Right lobe of liver (tissue), 4 donors: ENCODE data around the gene PPP1R3F.

Source experiments
- CTCF ChIP-seq, 4 donors: fragments of 200-600 bp in 3 of 4; fragments of 450-650 bp in 1 of 4; IDR thresholded peaks; one replicate each; pipeline versions ENCODE4 v1.5.1 to v1.8.0; 2016 to 2022; ENCODE audit warnings: antibody characterized with exemption in 4 of 4, mild to moderate bottlenecking in 2 of 4
- POLR2A ChIP-seq: fragments of 450-650 bp; IDR thresholded peaks from one replicate; pipeline ENCODE4 v1.6.1; 2017; ENCODE audit warnings: antibody characterized with exemption, mild to moderate bottlenecking
- donor health status: DM: no; HTN: no; CAD: no.
- donor health status: DM: no; HTN: no; CAD: no.
- donor health status: DM: no; HTN: yes; CAD: no.

DNA sequence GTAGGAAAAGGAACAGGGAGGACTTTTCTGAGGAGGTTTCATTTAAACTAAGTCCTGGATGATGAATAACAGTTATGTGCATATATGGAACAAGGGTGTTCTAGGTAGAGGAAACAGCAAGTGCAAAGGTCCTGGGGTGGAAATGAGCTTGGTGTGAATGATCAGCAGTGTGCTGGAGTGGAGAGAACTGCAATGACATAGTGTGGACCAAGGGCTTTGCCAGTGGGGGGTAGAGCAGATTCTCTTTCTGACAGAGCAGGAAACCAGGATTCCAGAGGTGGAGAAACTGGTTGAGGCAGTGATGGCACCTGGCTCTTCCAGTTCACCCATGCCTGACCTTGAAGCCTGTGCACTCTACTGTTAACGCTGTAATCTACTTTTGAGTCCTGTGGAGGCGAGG, 1.7 kb downstream of the PPP1R3F start:
- no peak for TF ChIP-seq CTCF (IDR thresholded peaks at IDR 0.05)
- TF ChIP-seq POLR2A, result no peak
